Gastrocnemius medialis (tissue), 4 donors: ENCODE data around the gene MYRIP.

Experiments used
- CTCF ChIP-seq, 5 experiments: fragments of 450-650 bp in 3 of 5; fragments of 200-600 bp in 2 of 5; sonication (generic) in 2 of 5; IDR thresholded peaks in 4 of 5; conservative IDR thresholded peaks in 1 of 5; 1 replicate in 4 of 5; 2 replicates in 1 of 5; pipeline ENCODE4 v1.5.1; 2016 to 2019; ENCODE audit warnings: antibody characterized with exemption in 5 of 5, mild to moderate bottlenecking in 3 of 5, moderate library complexity in 3 of 5
- POLR2A ChIP-seq, 2 donors: fragments of 450-650 bp; IDR thresholded peaks; one replicate each; pipeline ENCODE4 v1.6.1; 2017; ENCODE audit warnings: antibody characterized with exemption in 2 of 2, mild to moderate bottlenecking in 2 of 2, moderate library complexity in 2 of 2

- TF ChIP-seq CTCF (IDR thresholded peaks at IDR 0.05 in 4 of 5, conservative IDR thresholded peaks at IDR 0.05 in 1 of 5) (no peak), POLR2A (IDR thresholded peaks at IDR 0.05) (no peak)
Measured at GRCh38 chr3:39896184-39896583, 86.8 kb downstream of the MYRIP start.
